ENCODE data around the gene C1QTNF7.

The C1QTNF7 gene

DNA sequence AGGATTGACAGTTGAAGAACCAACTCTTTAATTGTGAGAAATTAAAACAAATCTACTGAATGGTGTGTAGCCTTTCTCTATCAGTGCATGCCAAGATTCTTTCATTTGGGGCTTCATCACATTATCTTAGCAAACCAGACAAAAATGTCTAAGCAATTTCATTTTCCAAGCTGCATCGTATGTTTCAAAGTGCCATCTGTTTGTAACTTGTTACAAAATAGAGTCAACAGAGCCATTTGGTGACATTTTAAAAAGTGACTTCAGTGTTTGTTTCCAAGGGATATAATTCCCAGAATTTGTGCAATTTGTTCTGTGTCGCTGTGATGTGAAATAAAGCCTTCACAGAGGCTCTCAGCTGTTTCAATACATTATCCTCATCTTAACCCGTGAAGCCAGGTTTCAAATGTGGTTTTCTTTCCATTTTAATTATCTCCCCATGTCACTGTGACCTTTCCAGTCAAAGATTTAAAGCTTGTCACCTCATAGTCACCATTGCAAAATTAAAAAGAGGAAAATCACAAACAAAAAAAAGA, 46.0 kb upstream of the C1QTNF7 start:
- TF ChIP-seq TCF12 (IDR thresholded peaks at IDR 0.05; ENCODE audit: low read depth) (no peak), FOXM1 (IDR thresholded peaks at IDR 0.05; ENCODE audit: borderline replicate concordance, low read depth) (no peak), EP300 (IDR thresholded peaks at IDR 0.05; ENCODE audit: borderline replicate concordance) (no peak), TEAD4 (IDR thresholded peaks at IDR 0.05) (no peak), NFIC (IDR thresholded peaks at IDR 0.05) (no peak)
- TF ChIP-seq, protein P1, sequence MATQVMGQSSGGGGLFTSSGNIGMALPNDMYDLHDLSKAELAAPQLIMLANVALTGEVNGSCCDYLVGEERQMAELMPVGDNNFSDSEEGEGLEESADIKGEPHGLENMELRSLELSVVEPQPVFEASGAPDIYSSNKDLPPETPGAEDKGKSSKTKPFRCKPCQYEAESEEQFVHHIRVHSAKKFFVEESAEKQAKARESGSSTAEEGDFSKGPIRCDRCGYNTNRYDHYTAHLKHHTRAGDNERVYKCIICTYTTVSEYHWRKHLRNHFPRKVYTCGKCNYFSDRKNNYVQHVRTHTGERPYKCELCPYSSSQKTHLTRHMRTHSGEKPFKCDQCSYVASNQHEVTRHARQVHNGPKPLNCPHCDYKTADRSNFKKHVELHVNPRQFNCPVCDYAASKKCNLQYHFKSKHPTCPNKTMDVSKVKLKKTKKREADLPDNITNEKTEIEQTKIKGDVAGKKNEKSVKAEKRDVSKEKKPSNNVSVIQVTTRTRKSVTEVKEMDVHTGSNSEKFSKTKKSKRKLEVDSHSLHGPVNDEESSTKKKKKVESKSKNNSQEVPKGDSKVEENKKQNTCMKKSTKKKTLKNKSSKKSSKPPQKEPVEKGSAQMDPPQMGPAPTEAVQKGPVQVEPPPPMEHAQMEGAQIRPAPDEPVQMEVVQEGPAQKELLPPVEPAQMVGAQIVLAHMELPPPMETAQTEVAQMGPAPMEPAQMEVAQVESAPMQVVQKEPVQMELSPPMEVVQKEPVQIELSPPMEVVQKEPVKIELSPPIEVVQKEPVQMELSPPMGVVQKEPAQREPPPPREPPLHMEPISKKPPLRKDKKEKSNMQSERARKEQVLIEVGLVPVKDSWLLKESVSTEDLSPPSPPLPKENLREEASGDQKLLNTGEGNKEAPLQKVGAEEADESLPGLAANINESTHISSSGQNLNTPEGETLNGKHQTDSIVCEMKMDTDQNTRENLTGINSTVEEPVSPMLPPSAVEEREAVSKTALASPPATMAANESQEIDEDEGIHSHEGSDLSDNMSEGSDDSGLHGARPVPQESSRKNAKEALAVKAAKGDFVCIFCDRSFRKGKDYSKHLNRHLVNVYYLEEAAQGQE (IDR thresholded peaks at IDR 0.05; ENCODE audit: low read depth), result no peak

GRCh38 chr4:15382669-15383273, 45.1 kb upstream of the C1QTNF7 start:
- TF ChIP-seq, protein P1 (IDR thresholded peaks at IDR 0.05; ENCODE audit: low read depth), result no peak
- no peak for TF ChIP-seq TCF12 (IDR thresholded peaks at IDR 0.05; ENCODE audit: low read depth)
- no peak for TF ChIP-seq EGR1 (IDR thresholded peaks at IDR 0.05)
- no peak for TF ChIP-seq CREB1 (IDR thresholded peaks at IDR 0.05; ENCODE audit: low read depth)
- TF ChIP-seq EP300 (IDR thresholded peaks at IDR 0.05; ENCODE audit: borderline replicate concordance), result no peak
- TF ChIP-seq, protein P2, sequence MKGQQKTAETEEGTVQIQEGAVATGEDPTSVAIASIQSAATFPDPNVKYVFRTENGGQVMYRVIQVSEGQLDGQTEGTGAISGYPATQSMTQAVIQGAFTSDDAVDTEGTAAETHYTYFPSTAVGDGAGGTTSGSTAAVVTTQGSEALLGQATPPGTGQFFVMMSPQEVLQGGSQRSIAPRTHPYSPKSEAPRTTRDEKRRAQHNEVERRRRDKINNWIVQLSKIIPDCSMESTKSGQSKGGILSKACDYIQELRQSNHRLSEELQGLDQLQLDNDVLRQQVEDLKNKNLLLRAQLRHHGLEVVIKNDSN (IDR thresholded peaks at IDR 0.05), result no peak
- no peak for TF ChIP-seq ZBTB7A (IDR thresholded peaks at IDR 0.05; ENCODE audit: low read depth)
- no peak for TF ChIP-seq FOXM1 (IDR thresholded peaks at IDR 0.05; ENCODE audit: borderline replicate concordance, low read depth)
- TF ChIP-seq, protein P3, sequence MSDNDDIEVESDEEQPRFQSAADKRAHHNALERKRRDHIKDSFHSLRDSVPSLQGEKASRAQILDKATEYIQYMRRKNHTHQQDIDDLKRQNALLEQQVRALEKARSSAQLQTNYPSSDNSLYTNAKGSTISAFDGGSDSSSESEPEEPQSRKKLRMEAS (IDR thresholded peaks at IDR 0.05), result no peak
- TF ChIP-seq NFIC (IDR thresholded peaks at IDR 0.05), result no peak
- no peak for TF ChIP-seq TAF1 (IDR thresholded peaks at IDR 0.05; ENCODE audit: low read depth)
- no peak for TF ChIP-seq CEBPB (IDR thresholded peaks at IDR 0.05)
- TF ChIP-seq TEAD4 (IDR thresholded peaks at IDR 0.05), result no peak
- no peak for TF ChIP-seq RAD21 (IDR thresholded peaks at IDR 0.05; ENCODE audit: low read depth)

DNA sequence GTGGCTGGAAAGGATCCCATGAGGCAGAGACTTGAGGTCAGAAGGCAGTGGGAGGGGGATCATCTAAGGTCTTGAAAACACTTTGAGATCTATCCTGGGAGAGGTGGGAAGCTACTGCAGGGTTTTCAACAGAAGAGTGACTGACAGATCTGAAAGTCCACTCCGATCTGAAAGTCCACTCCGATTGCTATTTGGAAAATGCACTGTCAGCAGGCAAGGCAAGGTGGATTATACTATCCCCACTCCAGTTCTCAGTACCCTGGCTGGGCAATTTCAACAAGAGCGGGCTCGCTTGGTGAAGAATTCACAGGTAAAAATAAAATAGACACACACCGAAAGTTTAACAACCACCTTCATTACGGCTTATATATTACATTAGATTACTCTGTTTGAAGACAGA, 42.3 kb upstream of the C1QTNF7 start:
- TF ChIP-seq TAF1 (IDR thresholded peaks at IDR 0.05; ENCODE audit: low read depth), result no peak
- TF ChIP-seq CEBPB (IDR thresholded peaks at IDR 0.05), result no peak
- TF ChIP-seq EP300 (IDR thresholded peaks at IDR 0.05; ENCODE audit: borderline replicate concordance), result no peak
- TF ChIP-seq TCF12 (IDR thresholded peaks at IDR 0.05; ENCODE audit: low read depth), result no peak
- TF ChIP-seq EGR1 (IDR thresholded peaks at IDR 0.05), result no peak
- TF ChIP-seq, protein P2 (IDR thresholded peaks at IDR 0.05), result no peak
- TF ChIP-seq NFIC (IDR thresholded peaks at IDR 0.05), result no peak
- TF ChIP-seq, protein P3 (IDR thresholded peaks at IDR 0.05), result no peak
- no peak for TF ChIP-seq RAD21 (IDR thresholded peaks at IDR 0.05; ENCODE audit: low read depth)
- TF ChIP-seq FOXM1 (IDR thresholded peaks at IDR 0.05; ENCODE audit: borderline replicate concordance, low read depth), result no peak
- TF ChIP-seq, protein P1 (IDR thresholded peaks at IDR 0.05; ENCODE audit: low read depth), result no peak
- TF ChIP-seq CREB1 (IDR thresholded peaks at IDR 0.05; ENCODE audit: low read depth), result no peak
- TF ChIP-seq YY1 (IDR thresholded peaks at IDR 0.05; ENCODE audit: low read depth), result no peak
- no peak for TF ChIP-seq ZBTB7A (IDR thresholded peaks at IDR 0.05; ENCODE audit: low read depth)
- no peak for TF ChIP-seq TEAD4 (IDR thresholded peaks at IDR 0.05)

GRCh38 chr4:15385928-15386327, 41.9 kb upstream of the C1QTNF7 start:
- TF ChIP-seq FOXM1 (IDR thresholded peaks at IDR 0.05; ENCODE audit: borderline replicate concordance, low read depth) (no peak), TCF12 (IDR thresholded peaks at IDR 0.05; ENCODE audit: low read depth) (no peak), YY1 (IDR thresholded peaks at IDR 0.05; ENCODE audit: low read depth) (no peak), EGR1 (IDR thresholded peaks at IDR 0.05) (no peak), CREB1 (IDR thresholded peaks at IDR 0.05; ENCODE audit: low read depth) (no peak), EP300 (IDR thresholded peaks at IDR 0.05; ENCODE audit: borderline replicate concordance) (no peak), ZBTB7A (IDR thresholded peaks at IDR 0.05; ENCODE audit: low read depth) (no peak), NFIC (IDR thresholded peaks at IDR 0.05) (no peak), TAF1 (IDR thresholded peaks at IDR 0.05; ENCODE audit: low read depth) (no peak), TEAD4 (IDR thresholded peaks at IDR 0.05) (no peak), RAD21 (IDR thresholded peaks at IDR 0.05; ENCODE audit: low read depth) (no peak), CEBPB (IDR thresholded peaks at IDR 0.05) (no peak)
- TF ChIP-seq, protein P2 (IDR thresholded peaks at IDR 0.05), result no peak
- TF ChIP-seq, protein P3 (IDR thresholded peaks at IDR 0.05), result no peak
- TF ChIP-seq, protein P1 (IDR thresholded peaks at IDR 0.05; ENCODE audit: low read depth), result no peak

All from Ishikawa (cell line).